Effector memory CD4-positive, alpha-beta T cell (primary cell): ENCODE results near the gene FRY.

Experiments
- DNase-seq, 3 donors: peaks; one replicate each; pipeline ENCODE4 v3.0.0-alpha.2; 2020
- H3K27ac ChIP-seq: 2 replicates; pipeline ENCODE4 v1.7.0; 2013; ENCODE audit warnings: mild to moderate bottlenecking, low read length, moderate library complexity; ENCODE audit not compliant: insufficient read depth, poor library complexity, severe bottlenecking
- H3K27me3 ChIP-seq: replicated peaks from 2 replicates; pipeline ENCODE4 v1.7.0; 2013; ENCODE audit warnings: mild to moderate bottlenecking, low read length; ENCODE audit not compliant: insufficient read depth, control insufficient read depth, poor library complexity, severe bottlenecking
- H3K36me3 ChIP-seq: 2 replicates; pipeline ENCODE4 v1.7.0; 2013; ENCODE audit warnings: mild to moderate bottlenecking, low read length, moderate library complexity; ENCODE audit not compliant: control insufficient read depth, insufficient read depth
- H3K4me1 ChIP-seq: 2 replicates; pipeline ENCODE4 v1.7.0; 2013; ENCODE audit warnings: low read length, mild to moderate bottlenecking; ENCODE audit not compliant: control insufficient read depth, insufficient read depth, poor library complexity, severe bottlenecking
- H3K4me3 ChIP-seq: 2 replicates; pipeline ENCODE4 v1.7.0; 2013; ENCODE audit warnings: low read length, low read depth, mild to moderate bottlenecking; ENCODE audit not compliant: insufficient read depth, poor library complexity, severe bottlenecking
- H3K9me3 ChIP-seq: 2 replicates; pipeline ENCODE4 v1.7.0; 2013; ENCODE audit warnings: mild to moderate bottlenecking, low read length, moderate library complexity; ENCODE audit not compliant: control insufficient read depth

The FRY gene

GRCh38 chr13:32265726-32266125, 234.2 kb downstream of the FRY start:
- Histone ChIP-seq H3K9me3 (no peaks in the 10 kb centered on the region), H3K27ac (no peak overlapping the region), H3K4me1 (no peaks in the 10 kb centered on the region)

GRCh38 chr13:32266130-32266529, 234.6 kb downstream of the FRY start:
- H3K27me3 ChIP-seq, result no peaks in the 10 kb centered on the region
- H3K36me3 ChIP-seq, result peaks cover 19% of the 10 kb centered on the region
- H3K4me1 ChIP-seq, result no peaks in the 10 kb centered on the region

More at GRCh38 chr13:32265726-32266125, 234.2 kb downstream of the FRY start:
- no peaks in the 10 kb centered on the region for H3K27me3 ChIP-seq
- no peak overlapping the region for H3K4me3 ChIP-seq
- DNase-seq, result no peak
- peaks cover 16% of the 10 kb centered on the region for H3K36me3 ChIP-seq

GRCh38 chr13:32267836-32268439, 236.4 kb downstream of the FRY start:
- no peaks in the 10 kb centered on the region for H3K27me3 ChIP-seq
- peak; percentile 9 to 23 (median 12) for DNase-seq
- H3K4me3 ChIP-seq, result no peak overlapping the region
- no peaks in the 10 kb centered on the region for H3K9me3 ChIP-seq
- no peak overlapping the region for H3K27ac ChIP-seq
- H3K4me1 ChIP-seq, result no peaks in the 10 kb centered on the region
- H3K36me3 ChIP-seq, result peaks cover 19% of the 10 kb centered on the region

More at GRCh38 chr13:32266130-32266529, 234.6 kb downstream of the FRY start:
- H3K4me3 ChIP-seq, result no peak overlapping the region
- H3K27ac ChIP-seq, result no peak overlapping the region
- H3K9me3 ChIP-seq, result no peaks in the 10 kb centered on the region
- no peak for DNase-seq

GRCh38 chr13:32272021-32272683, 240.6 kb downstream of the FRY start:
- H3K27ac ChIP-seq, result no peak overlapping the region
- DNase-seq, result no peak
- no peaks in the 10 kb centered on the region for H3K9me3 ChIP-seq

DNA sequence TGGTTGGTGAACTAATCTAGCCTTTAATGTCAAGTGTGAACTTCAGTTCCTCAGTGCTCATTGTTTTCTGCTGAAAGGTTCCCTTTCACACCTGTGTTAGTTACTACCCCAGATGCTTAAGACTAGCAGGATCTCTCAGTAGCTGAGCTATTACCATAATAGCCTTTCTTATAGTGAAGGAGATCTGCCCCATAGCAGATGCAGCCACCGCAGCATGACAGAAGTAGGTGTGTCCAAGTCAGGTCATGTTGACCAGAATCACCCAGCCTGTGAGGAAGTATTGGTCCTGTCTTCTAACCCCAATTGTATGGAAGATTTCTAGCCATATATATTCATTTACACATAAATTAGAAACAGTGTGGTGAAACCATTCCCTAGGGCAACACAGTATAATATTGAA, 246.3 kb downstream of the FRY start:
- Histone ChIP-seq H3K27ac (no peak overlapping the region), H3K9me3 (no peaks in the 10 kb centered on the region), H3K36me3 (peaks cover 30% of the 10 kb centered on the region), H3K27me3 (no peaks in the 10 kb centered on the region), H3K4me3 (no peak overlapping the region), H3K4me1 (no peaks in the 10 kb centered on the region)
- DNase-seq, result no peak

More at GRCh38 chr13:32272021-32272683, 240.6 kb downstream of the FRY start:
- peaks cover 22% of the 10 kb centered on the region for H3K36me3 ChIP-seq
- H3K4me1 ChIP-seq, result no peaks in the 10 kb centered on the region
- no peak overlapping the region for H3K4me3 ChIP-seq
- H3K27me3 ChIP-seq, result no peaks in the 10 kb centered on the region

DNA sequence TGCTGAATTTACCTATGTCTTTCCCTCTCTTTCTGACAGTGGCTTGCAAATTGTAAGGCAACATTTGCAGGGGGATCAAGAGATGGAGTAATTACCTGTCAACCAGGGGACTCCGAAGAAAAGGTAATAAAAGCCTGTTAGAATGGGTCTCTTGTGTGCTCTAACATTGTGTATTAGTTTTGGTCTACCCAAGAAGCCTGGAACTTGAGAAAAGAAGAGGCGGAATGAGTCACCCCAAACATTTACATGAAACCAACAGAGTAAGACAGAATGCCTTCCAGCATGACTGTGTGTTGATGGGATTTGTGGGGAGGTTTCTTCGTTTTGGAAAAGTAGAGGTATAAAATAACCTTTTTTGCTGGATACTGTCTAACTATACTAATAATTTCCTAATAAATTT, 246.9 kb downstream of the FRY start:
- no peak for DNase-seq
- Histone ChIP-seq H3K4me3 (no peak overlapping the region), H3K9me3 (no peaks in the 10 kb centered on the region), H3K27ac (no peak overlapping the region), H3K4me1 (no peaks in the 10 kb centered on the region), H3K36me3 (peaks cover 30% of the 10 kb centered on the region), H3K27me3 (no peaks in the 10 kb centered on the region)

DNA sequence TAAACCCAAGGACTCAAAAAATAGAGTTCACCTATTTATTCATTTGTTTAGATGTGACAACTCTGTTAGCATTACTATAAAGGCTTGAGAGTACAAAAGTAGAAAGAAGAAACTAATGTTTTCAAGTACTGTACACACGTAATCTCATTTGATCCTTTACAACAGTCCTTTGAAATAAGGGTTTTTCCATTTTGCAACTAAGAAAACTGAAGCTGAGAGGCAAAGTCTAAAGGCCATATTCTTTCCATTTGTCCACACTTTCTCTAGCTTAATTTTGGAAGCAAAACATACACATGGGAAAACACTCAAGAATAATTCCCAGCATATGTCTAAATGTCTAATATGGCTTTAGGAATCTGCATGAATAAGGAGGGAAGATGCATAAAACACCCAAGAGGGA, 249.5 kb downstream of the FRY start:
- Histone ChIP-seq H3K27me3 (no peaks in the 10 kb centered on the region), H3K9me3 (no peaks in the 10 kb centered on the region), H3K4me1 (no peaks in the 10 kb centered on the region), H3K27ac (no peak overlapping the region), H3K4me3 (no peak overlapping the region), H3K36me3 (peaks cover 27% of the 10 kb centered on the region)
- no peak for DNase-seq

- Histone ChIP-seq H3K27me3 (no peaks in the 10 kb centered on the region), H3K9me3 (no peaks in the 10 kb centered on the region), H3K27ac (no peak overlapping the region), H3K4me3 (no peak overlapping the region), H3K36me3 (peaks cover 17% of the 10 kb centered on the region), H3K4me1 (no peaks in the 10 kb centered on the region)
- no peak for DNase-seq
Measured at GRCh38 chr13:32282096-32282711, 250.6 kb downstream of the FRY start.

DNA sequence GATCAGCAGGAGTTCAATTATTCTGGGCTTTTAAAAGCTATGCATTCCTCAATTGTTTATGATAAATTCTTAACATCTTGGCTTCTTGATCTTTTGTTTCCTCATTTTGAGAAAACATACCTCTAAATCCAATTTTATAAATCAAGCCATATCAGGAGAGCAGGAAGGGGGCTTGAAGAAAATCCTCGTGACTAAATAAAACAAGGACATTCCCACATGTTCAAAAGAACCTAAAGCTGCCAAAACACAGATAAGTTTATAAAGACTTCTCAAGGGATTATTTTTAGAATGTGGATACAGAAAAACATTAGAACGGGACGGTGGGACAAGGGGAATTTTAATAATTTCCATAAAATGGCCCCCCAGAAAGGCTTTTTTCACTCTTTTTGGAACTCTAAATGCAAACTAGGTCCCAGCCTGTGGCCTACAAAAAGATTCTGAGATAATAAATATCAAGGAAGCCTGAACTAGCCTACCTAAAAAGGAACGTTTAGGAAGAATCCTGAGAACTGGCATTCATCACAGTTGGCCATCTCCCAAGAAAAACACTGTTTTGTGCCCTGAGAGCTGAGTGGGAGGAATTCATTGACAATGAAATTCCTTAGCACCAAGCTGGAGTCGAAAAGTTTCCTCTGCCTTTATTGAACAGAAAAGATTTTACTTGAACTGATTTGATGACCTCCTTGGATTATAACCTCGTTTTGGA, 253.5 kb downstream of the FRY start:
- no peak for DNase-seq
- Histone ChIP-seq H3K4me1 (no peaks in the 10 kb centered on the region), H3K27ac (no peak overlapping the region), H3K9me3 (no peaks in the 10 kb centered on the region), H3K36me3 (peaks cover 3% of the 10 kb centered on the region), H3K27me3 (no peaks in the 10 kb centered on the region), H3K4me3 (no peak overlapping the region)

DNA sequence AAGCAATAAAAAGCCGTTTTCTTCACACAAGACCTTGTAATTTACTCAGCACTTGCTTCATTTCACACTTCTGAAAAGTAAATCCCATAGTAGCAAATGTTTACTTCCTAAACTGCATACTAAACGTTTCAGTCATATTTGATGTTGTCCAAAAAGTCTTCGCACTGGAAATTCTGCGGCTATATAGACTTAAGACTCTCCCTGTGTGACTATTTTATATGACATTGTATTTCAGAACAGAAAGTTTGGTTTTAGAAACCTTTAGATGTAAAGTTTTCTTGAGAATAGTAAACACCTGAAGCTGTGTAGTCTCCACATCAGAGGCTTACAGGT, 254.0 kb downstream of the FRY start:
- DNase-seq, result no peak
- peaks cover 6% of the 10 kb centered on the region for H3K36me3 ChIP-seq
- H3K27ac ChIP-seq, result no peak overlapping the region
- no peak overlapping the region for H3K4me3 ChIP-seq
- no peaks in the 10 kb centered on the region for H3K9me3 ChIP-seq
- no peaks in the 10 kb centered on the region for H3K4me1 ChIP-seq
- no peaks in the 10 kb centered on the region for H3K27me3 ChIP-seq
